ENCODE measurements around the gene GABRB1. TPM values are rescaled to one million over a fixed set of nuclear protein-coding genes. Genes with fewer than 3 reads are reported as not detected.

GABRB1 gene
- total RNA-seq, 3 donors from 2014 or later: 2.5 TPM; not detected in 2

DNA sequence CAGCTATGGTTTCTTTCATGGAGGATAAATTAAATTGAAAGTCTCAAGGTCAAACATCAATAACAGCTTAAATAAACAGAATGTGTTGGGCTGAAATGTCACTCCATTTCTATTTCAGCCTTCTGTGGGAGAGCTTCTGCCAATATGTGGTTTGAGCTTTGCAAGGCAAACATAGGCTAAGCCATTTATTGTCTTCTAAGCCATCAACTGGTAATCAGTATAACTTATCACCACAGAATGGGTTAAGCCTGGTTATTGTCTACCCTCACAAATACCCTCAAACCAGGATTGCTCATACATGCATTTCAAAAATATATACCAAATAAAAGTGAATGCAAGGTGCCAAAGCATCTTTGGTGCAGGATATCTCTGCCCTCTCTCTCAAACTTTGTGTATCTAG lies 52.7 kb downstream of the GABRB1 start:
- H3K4me3 ChIP-seq: no peak overlapping the region
- DNase-seq (ENCODE audit: low spot score in 2 of 2): no peak
- intact Hi-C loops (cut with DNase I; ENCODE audit: low total_unique reads): no loop called here
- no peaks in the 10 kb centered on the region for H3K36me3 ChIP-seq
- TF ChIP-seq POLR2A (IDR thresholded peaks at IDR 0.05) (no peak), POLR2AphosphoS5 (IDR thresholded peaks at IDR 0.05) (no peak)
- TF ChIP-seq, protein P1, sequence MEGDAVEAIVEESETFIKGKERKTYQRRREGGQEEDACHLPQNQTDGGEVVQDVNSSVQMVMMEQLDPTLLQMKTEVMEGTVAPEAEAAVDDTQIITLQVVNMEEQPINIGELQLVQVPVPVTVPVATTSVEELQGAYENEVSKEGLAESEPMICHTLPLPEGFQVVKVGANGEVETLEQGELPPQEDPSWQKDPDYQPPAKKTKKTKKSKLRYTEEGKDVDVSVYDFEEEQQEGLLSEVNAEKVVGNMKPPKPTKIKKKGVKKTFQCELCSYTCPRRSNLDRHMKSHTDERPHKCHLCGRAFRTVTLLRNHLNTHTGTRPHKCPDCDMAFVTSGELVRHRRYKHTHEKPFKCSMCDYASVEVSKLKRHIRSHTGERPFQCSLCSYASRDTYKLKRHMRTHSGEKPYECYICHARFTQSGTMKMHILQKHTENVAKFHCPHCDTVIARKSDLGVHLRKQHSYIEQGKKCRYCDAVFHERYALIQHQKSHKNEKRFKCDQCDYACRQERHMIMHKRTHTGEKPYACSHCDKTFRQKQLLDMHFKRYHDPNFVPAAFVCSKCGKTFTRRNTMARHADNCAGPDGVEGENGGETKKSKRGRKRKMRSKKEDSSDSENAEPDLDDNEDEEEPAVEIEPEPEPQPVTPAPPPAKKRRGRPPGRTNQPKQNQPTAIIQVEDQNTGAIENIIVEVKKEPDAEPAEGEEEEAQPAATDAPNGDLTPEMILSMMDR (IDR thresholded peaks at IDR 0.05): no peak
- no peaks in the 10 kb centered on the region for H3K4me1 ChIP-seq
- H3K27ac ChIP-seq: no peak overlapping the region
- no peaks in the 10 kb centered on the region for H3K27me3 ChIP-seq
- H3K9me3 ChIP-seq: no peaks in the 10 kb centered on the region

DNA sequence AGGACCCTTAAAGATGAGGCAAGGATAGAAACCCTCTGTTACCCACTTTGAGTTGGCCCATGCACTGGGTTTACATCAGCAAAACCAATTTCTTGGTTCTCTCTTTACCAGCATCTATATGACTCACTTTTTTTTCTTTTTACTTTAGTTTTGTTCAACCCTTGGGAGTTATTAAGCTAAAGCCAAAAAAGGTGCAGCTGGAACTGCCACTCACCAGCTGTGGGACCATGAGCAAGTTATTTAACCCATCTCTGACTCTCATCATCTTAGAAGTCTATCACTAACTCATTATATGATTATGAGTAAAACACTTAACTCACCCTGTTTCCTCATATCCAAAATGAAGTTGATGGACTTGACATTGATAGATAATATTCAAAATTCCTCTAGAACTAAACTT lies 53.4 kb downstream of the GABRB1 start:
- no peaks in the 10 kb centered on the region for H3K4me1 ChIP-seq
- intact Hi-C loops (cut with DNase I; ENCODE audit: low total_unique reads): no loop called here
- no peak for DNase-seq (ENCODE audit: low spot score in 2 of 2)
- H3K27ac ChIP-seq: no peak overlapping the region
- H3K9me3 ChIP-seq: no peaks in the 10 kb centered on the region
- no peaks in the 10 kb centered on the region for H3K36me3 ChIP-seq
- H3K27me3 ChIP-seq: no peaks in the 10 kb centered on the region
- no peak overlapping the region for H3K4me3 ChIP-seq
- TF ChIP-seq POLR2A (IDR thresholded peaks at IDR 0.05) (no peak), POLR2AphosphoS5 (IDR thresholded peaks at IDR 0.05) (no peak)
- TF ChIP-seq, protein P1 (IDR thresholded peaks at IDR 0.05): no peak

DNA sequence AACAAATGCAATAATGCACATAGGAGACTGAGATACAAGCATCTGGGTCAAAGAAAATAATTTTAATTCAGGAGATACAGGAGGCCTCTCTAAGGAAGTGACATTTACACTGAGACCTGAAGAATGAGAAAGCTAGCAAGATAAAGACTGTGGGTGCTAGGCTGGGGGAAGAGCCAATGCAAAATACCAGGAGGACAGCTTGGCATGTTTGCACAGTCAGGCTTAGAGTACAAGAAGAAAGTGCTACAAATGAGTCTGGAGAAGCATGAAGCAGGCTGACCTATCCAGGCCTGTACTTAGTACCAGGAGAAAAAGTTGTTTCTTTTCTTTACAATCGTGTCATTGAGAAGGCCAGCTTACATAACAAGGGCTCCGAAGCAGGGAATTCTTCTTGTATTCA lies 56.9 kb downstream of the GABRB1 start:
- no peak overlapping the region for H3K27ac ChIP-seq
- TF ChIP-seq, protein P1 (IDR thresholded peaks at IDR 0.05): no peak
- no peak for TF ChIP-seq POLR2A (IDR thresholded peaks at IDR 0.05)
- TF ChIP-seq POLR2AphosphoS5 (IDR thresholded peaks at IDR 0.05): no peak

DNA sequence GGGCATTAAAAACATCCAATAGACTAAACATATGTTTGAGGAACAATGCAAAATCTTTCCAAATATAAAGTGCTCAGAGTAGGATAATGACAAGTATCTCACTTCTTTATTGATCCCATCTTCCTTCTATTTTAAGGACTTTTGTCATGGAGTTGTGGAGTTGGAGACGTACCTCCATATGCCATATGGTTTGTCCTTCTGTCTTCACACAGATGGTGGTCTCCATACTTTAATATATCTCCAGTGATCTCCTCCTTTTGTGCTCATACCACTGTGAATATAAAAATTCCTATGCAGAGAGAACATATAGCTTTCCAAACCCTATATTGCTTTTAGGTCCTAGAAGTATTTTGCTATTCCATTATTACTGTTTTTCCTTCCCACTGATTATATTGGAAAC lies 64.5 kb downstream of the GABRB1 start:
- H3K9me3 ChIP-seq: no peaks in the 10 kb centered on the region
- intact Hi-C loops (cut with DNase I; ENCODE audit: low total_unique reads): no loop called here

More for the DNA sequence above, 56.9 kb downstream of the GABRB1 start:
- no peaks in the 10 kb centered on the region for H3K27me3 ChIP-seq
- no peak overlapping the region for H3K4me3 ChIP-seq
- no peaks in the 10 kb centered on the region for H3K4me1 ChIP-seq
- intact Hi-C loops (cut with DNase I; ENCODE audit: low total_unique reads): no loop called here
- H3K9me3 ChIP-seq: no peaks in the 10 kb centered on the region
- DNase-seq (ENCODE audit: low spot score in 2 of 2): no peak
- no peaks in the 10 kb centered on the region for H3K36me3 ChIP-seq

DNA sequence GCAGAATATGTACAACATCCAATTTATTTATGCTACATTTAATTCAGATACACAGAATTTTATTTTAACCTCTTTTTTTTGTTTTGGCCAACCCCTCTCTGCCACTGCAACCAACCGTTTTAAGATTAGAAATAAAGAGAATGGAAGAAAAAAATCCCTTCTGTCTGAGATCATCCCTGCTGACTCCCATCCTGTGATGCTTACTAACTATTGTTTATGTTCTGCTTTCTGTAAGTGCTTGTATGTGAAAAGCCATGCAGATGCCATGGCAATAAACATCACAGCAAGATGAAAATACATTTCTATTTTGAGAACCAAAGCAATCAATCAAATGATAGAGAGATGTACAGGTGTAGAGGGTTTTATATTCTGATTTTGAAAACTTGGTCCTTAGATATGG lies 70.1 kb downstream of the GABRB1 start:
- H3K27ac ChIP-seq: no peak overlapping the region
- DNase-seq (ENCODE audit: low spot score in 2 of 2): no peak
- no peak overlapping the region for H3K4me3 ChIP-seq
- H3K4me1 ChIP-seq: no peaks in the 10 kb centered on the region
- H3K36me3 ChIP-seq: no peaks in the 10 kb centered on the region
- TF ChIP-seq POLR2A (IDR thresholded peaks at IDR 0.05) (no peak), POLR2AphosphoS5 (IDR thresholded peaks at IDR 0.05) (no peak)
- TF ChIP-seq, protein P1 (IDR thresholded peaks at IDR 0.05): no peak
- intact Hi-C loops (cut with DNase I; ENCODE audit: low total_unique reads): no loop called here
- no peaks in the 10 kb centered on the region for H3K27me3 ChIP-seq
- H3K9me3 ChIP-seq: no peaks in the 10 kb centered on the region

More for the DNA sequence above, 64.5 kb downstream of the GABRB1 start:
- Histone ChIP-seq H3K4me3 (no peak overlapping the region), H3K27me3 (no peaks in the 10 kb centered on the region), H3K36me3 (no peaks in the 10 kb centered on the region), H3K4me1 (no peaks in the 10 kb centered on the region), H3K27ac (no peak overlapping the region)
- DNase-seq (ENCODE audit: low spot score in 2 of 2): no peak
- TF ChIP-seq POLR2A (IDR thresholded peaks at IDR 0.05) (no peak), POLR2AphosphoS5 (IDR thresholded peaks at IDR 0.05) (no peak)
- TF ChIP-seq, protein P1 (IDR thresholded peaks at IDR 0.05): no peak
